Sigmoid colon (tissue), 4 donors: ENCODE results near the gene DNAH14.

Experiments
- EP300 ChIP-seq, 4 donors: sonication (generic); formaldehyde crosslinking; IDR thresholded peaks; one replicate each; pipeline ENCODE4 v1.6.1; 2017; ENCODE audit warnings: antibody characterized with exemption in 4 of 4
- TF ChIP-seq, protein P1 (sequence below), 4 experiments: fragments of 450-650 bp in 3 of 4; fragments of 200-600 bp in 1 of 4; IDR thresholded peaks; one replicate each; pipeline ENCODE4 v1.5.1; 2016 to 2019; ENCODE audit warnings: antibody characterized with exemption in 4 of 4, mild to moderate bottlenecking in 3 of 4, moderate library complexity in 2 of 4

DNA sequence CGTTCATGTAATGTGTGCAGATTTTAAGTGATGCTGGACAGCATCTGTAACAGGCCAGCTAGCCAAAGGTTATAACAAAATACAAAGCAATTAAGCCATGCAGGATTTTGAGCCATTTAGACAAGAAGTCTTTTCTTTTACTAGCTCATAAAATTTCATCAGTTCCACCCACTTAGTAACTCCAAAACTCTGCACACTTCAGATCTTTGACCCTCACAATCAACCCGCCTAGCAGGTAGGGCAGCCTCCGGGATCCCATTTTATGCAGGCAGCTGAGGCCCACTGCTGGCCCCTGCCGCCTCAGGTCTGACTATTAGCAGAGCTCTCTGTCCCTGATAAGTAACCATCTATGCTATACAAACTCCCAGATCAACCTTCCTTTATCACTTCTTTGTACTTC is 489.1 kb downstream of the DNAH14 start:
- TF ChIP-seq EP300 (IDR thresholded peaks at IDR 0.05) = no peak
- TF ChIP-seq, protein P1, sequence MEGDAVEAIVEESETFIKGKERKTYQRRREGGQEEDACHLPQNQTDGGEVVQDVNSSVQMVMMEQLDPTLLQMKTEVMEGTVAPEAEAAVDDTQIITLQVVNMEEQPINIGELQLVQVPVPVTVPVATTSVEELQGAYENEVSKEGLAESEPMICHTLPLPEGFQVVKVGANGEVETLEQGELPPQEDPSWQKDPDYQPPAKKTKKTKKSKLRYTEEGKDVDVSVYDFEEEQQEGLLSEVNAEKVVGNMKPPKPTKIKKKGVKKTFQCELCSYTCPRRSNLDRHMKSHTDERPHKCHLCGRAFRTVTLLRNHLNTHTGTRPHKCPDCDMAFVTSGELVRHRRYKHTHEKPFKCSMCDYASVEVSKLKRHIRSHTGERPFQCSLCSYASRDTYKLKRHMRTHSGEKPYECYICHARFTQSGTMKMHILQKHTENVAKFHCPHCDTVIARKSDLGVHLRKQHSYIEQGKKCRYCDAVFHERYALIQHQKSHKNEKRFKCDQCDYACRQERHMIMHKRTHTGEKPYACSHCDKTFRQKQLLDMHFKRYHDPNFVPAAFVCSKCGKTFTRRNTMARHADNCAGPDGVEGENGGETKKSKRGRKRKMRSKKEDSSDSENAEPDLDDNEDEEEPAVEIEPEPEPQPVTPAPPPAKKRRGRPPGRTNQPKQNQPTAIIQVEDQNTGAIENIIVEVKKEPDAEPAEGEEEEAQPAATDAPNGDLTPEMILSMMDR (IDR thresholded peaks at IDR 0.05) = no peak
